ENCODE measurements around the gene HEPACAM.
A peak's percentile ranks its signal among the peaks of the same experiment; 100 is the strongest.

GRCh38 chr11:124897674-124898262 lies 38.1 kb downstream of the HEPACAM start, which contains the start of gene ROBO4:
- TF ChIP-seq, protein P1, sequence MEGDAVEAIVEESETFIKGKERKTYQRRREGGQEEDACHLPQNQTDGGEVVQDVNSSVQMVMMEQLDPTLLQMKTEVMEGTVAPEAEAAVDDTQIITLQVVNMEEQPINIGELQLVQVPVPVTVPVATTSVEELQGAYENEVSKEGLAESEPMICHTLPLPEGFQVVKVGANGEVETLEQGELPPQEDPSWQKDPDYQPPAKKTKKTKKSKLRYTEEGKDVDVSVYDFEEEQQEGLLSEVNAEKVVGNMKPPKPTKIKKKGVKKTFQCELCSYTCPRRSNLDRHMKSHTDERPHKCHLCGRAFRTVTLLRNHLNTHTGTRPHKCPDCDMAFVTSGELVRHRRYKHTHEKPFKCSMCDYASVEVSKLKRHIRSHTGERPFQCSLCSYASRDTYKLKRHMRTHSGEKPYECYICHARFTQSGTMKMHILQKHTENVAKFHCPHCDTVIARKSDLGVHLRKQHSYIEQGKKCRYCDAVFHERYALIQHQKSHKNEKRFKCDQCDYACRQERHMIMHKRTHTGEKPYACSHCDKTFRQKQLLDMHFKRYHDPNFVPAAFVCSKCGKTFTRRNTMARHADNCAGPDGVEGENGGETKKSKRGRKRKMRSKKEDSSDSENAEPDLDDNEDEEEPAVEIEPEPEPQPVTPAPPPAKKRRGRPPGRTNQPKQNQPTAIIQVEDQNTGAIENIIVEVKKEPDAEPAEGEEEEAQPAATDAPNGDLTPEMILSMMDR (IDR thresholded peaks at IDR 0.05), result no peak
- TF ChIP-seq EP300 (IDR thresholded peaks at IDR 0.05) (no peak), POLR2A (IDR thresholded peaks at IDR 0.05) (peak in 2 of 4 donors; percentile 34 to 35), POLR2AphosphoS5 (IDR thresholded peaks at IDR 0.05) (peak; percentile 62 to 67)

All from upper lobe of left lung (tissue), 4 donors.